CD14-positive monocyte (primary cell): ENCODE data around the gene HES3. TPM values are rescaled to one million over a fixed set of nuclear protein-coding genes. Genes with fewer than 3 reads are reported as not detected.

Source experiments
- DNase-seq, 3 donors: peaks; one replicate each; pipeline ENCODE4 v3.0.0-alpha.2; 2011 to 2022
- H2AFZ ChIP-seq: 2 replicates; pipeline ENCODE4 v1.6.0; 2012; ENCODE audit warnings: mild to moderate bottlenecking, low read depth, low read length, inconsistent platforms; ENCODE audit not compliant: insufficient read depth, poor library complexity, severe bottlenecking
- H3K27ac ChIP-seq, 2 donors: 1 replicate in 1 of 2; 2 replicates in 1 of 2; pipeline ENCODE4 v1.5.1; 2012 to 2013; ENCODE audit warnings: low read length in 2 of 2, control low read depth in 1 of 2, inconsistent platforms in 1 of 2, low read depth in 1 of 2, mild to moderate bottlenecking in 1 of 2
- H3K27me3 ChIP-seq, 2 donors: one replicate each; pipeline versions ENCODE4 v1.6.0 to v1.6.1; 2011 to 2013; ENCODE audit warnings: low read length in 2 of 2; ENCODE audit not compliant: control insufficient read depth in 2 of 2, insufficient read depth in 2 of 2
- H3K36me3 ChIP-seq, 2 donors: replicated peaks in 1 of 2; 1 replicate in 1 of 2; 2 replicates in 1 of 2; pipeline versions ENCODE4 v1.5.1 to v1.6.1; 2012 to 2013; ENCODE audit warnings: low read length in 2 of 2, control low read depth in 1 of 2, inconsistent platforms in 1 of 2, mild to moderate bottlenecking in 1 of 2; ENCODE audit not compliant: insufficient read depth in 2 of 2, control insufficient read depth in 1 of 2
- H3K4me1 ChIP-seq, 2 donors: 1 replicate in 1 of 2; 2 replicates in 1 of 2; pipeline versions ENCODE4 v1.5.1 to v1.6.1; 2012 to 2013; ENCODE audit warnings: low read length in 2 of 2, control low read depth in 1 of 2, inconsistent platforms in 1 of 2, mild to moderate bottlenecking in 1 of 2, moderate library complexity in 1 of 2; ENCODE audit not compliant: insufficient read depth in 2 of 2, control insufficient read depth in 1 of 2
- H3K4me2 ChIP-seq: replicated peaks from 2 replicates; pipeline ENCODE3; 2012; ENCODE audit warnings: low read length, moderate library complexity, mild to moderate bottlenecking; ENCODE audit not compliant: poor library complexity, severe bottlenecking; ENCODE audit errors: extremely low read depth
- H3K4me3 ChIP-seq, 3 experiments: fragments of 200-600 bp in 1 of 3; sonication (generic) in 1 of 3; replicated peaks in 1 of 3; 1 replicate in 2 of 3; 2 replicates in 1 of 3; pipeline ENCODE4 v1.5.1; 2011 to 2013; ENCODE audit warnings: low read length in 3 of 3, mild to moderate bottlenecking in 3 of 3, control low read depth in 2 of 3, low read depth in 2 of 3, inconsistent platforms in 1 of 3, moderate library complexity in 1 of 3
- H3K79me2 ChIP-seq: 2 replicates; pipeline ENCODE4 v1.6.0; 2012; ENCODE audit warnings: mild to moderate bottlenecking, control low read depth, inconsistent platforms, low read length, moderate library complexity; ENCODE audit not compliant: insufficient read depth
- H3K9ac ChIP-seq: 2 replicates; pipeline ENCODE4 v1.6.0; 2017; ENCODE audit warnings: low read length, mild to moderate bottlenecking; ENCODE audit not compliant: insufficient read depth, poor library complexity, severe bottlenecking
- H3K9me3 ChIP-seq, 2 donors: replicated peaks in 1 of 2; 1 replicate in 1 of 2; 2 replicates in 1 of 2; pipeline versions ENCODE4 v1.5.1 to v1.6.1; 2012 to 2013; ENCODE audit warnings: low read length in 2 of 2, control low read depth in 1 of 2; ENCODE audit not compliant: control insufficient read depth in 1 of 2, insufficient read depth in 1 of 2
- H4K20me1 ChIP-seq: 2 replicates; pipeline ENCODE4 v1.6.0; 2012; ENCODE audit warnings: mild to moderate bottlenecking, low read length, control low read depth, moderate library complexity; ENCODE audit not compliant: insufficient read depth
- H3K27ac Mint-ChIP-seq, 7 donors: one replicate each; pipeline ENCODE4 v1.8.0; 2020; ENCODE audit warnings: mild to moderate bottlenecking in 7 of 7, mixed read lengths in 7 of 7, moderate library complexity in 6 of 7, inconsistent platforms in 2 of 7
- H3K27me3 Mint-ChIP-seq, 3 donors: one replicate each; pipeline ENCODE4 v1.8.0; 2021 to 2022; ENCODE audit warnings: low read depth in 3 of 3, mild to moderate bottlenecking in 3 of 3, mixed read lengths in 3 of 3, moderate library complexity in 3 of 3, inconsistent platforms in 1 of 3
- H3K36me3 Mint-ChIP-seq, 2 donors: one replicate each; pipeline ENCODE4 v1.8.0; 2020; ENCODE audit warnings: mixed read lengths in 2 of 2, inconsistent platforms in 1 of 2, mild to moderate bottlenecking in 1 of 2
- H3K4me1 Mint-ChIP-seq: one replicate; pipeline ENCODE4 v1.8.0; 2020; ENCODE audit warnings: mild to moderate bottlenecking, mixed read lengths
- H3K4me3 Mint-ChIP-seq, 2 donors: one replicate each; pipeline ENCODE4 v1.8.0; 2020; ENCODE audit warnings: mild to moderate bottlenecking in 2 of 2, mixed read lengths in 2 of 2, moderate library complexity in 1 of 2
- H3K9me3 Mint-ChIP-seq, 7 donors: one replicate each; pipeline ENCODE4 v1.8.0; 2020 to 2022; ENCODE audit warnings: mixed read lengths in 7 of 7, mild to moderate bottlenecking in 6 of 7, moderate library complexity in 6 of 7, inconsistent platforms in 2 of 7
- WGBS: methylation state at CpG from one replicate; pipeline ENCODE4 v1.1.5; 2013; ENCODE audit warnings: missing lambda C conversion rate; ENCODE audit not compliant: insufficient coverage; 5-methylcytosine and 5-hydroxymethylcytosine counted together
- intact Hi-C, 2 donors: fragments of 100-400 bp; cut with micrococcal nuclease; formaldehyde crosslinking; loops; one replicate each; pipeline versions ENCODE4 v1.15.0 to v1.15.1; 2023
- polyA plus RNA-seq, 3 donors: library from polyadenylated mRNA; depleted of rRNA in 1 of 3; unstranded in 2 of 3; stranded (reverse) in 1 of 3; fragments of 300-500 nt in 2 of 3; fragments of >200 nt in 1 of 3; fragmentation: Illumina TruSeq in 2 of 3; gene quantifications; 1 replicate in 2 of 3; 2 replicates in 1 of 3; pipeline ENCODE4 v1.2.3, GENCODE V29; 2012 to 2021
- TF ChIP-seq, protein P1 (sequence below): fragments of 200-600 bp; IDR thresholded peaks from one replicate; pipeline ENCODE4 v1.8.0; 2022; ENCODE audit warnings: antibody characterized with exemption, mild to moderate bottlenecking

The HES3 gene
- polyA plus RNA-seq, 3 donors, result not detected

GRCh38 chr1:6286266-6286665 lies 42.3 kb downstream of the HES3 start:
- TF ChIP-seq, protein P1, sequence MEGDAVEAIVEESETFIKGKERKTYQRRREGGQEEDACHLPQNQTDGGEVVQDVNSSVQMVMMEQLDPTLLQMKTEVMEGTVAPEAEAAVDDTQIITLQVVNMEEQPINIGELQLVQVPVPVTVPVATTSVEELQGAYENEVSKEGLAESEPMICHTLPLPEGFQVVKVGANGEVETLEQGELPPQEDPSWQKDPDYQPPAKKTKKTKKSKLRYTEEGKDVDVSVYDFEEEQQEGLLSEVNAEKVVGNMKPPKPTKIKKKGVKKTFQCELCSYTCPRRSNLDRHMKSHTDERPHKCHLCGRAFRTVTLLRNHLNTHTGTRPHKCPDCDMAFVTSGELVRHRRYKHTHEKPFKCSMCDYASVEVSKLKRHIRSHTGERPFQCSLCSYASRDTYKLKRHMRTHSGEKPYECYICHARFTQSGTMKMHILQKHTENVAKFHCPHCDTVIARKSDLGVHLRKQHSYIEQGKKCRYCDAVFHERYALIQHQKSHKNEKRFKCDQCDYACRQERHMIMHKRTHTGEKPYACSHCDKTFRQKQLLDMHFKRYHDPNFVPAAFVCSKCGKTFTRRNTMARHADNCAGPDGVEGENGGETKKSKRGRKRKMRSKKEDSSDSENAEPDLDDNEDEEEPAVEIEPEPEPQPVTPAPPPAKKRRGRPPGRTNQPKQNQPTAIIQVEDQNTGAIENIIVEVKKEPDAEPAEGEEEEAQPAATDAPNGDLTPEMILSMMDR, result no peak
- Mint-ChIP-seq H3K27ac (peak overlapping the region in 1 of 7 donors; percentile 36), H3K9me3 (peaks cover 0 to 3% (median 0%) of the 10 kb centered on the region in 7 donors), H3K4me1 (peaks cover 3% of the 10 kb centered on the region), H3K36me3 (no peaks in the 10 kb centered on the region), H3K4me3 (no peak overlapping the region), H3K27me3 (peaks cover 0 to 2% (median 0%) of the 10 kb centered on the region in 3 donors)
- H3K27me3 ChIP-seq, result no peaks in the 10 kb centered on the region
- intact Hi-C loops, result no loop called here
- no peak overlapping the region for H3K4me3 ChIP-seq
- no peak for DNase-seq
- H3K4me1 ChIP-seq, result no peaks in the 10 kb centered on the region
- no peaks in the 10 kb centered on the region for H3K36me3 ChIP-seq
- no peak overlapping the region for H3K4me2 ChIP-seq
- H3K9me3 ChIP-seq, result no peaks in the 10 kb centered on the region
- no peaks in the 10 kb centered on the region for H3K79me2 ChIP-seq
- no peak overlapping the region for H2AFZ ChIP-seq
- no peaks in the 10 kb centered on the region for H4K20me1 ChIP-seq
- H3K9ac ChIP-seq, result no peak overlapping the region
- 97% methylated on average over 5 of the region's 8 CpGs for WGBS
- no peak overlapping the region for H3K27ac ChIP-seq

DNA sequence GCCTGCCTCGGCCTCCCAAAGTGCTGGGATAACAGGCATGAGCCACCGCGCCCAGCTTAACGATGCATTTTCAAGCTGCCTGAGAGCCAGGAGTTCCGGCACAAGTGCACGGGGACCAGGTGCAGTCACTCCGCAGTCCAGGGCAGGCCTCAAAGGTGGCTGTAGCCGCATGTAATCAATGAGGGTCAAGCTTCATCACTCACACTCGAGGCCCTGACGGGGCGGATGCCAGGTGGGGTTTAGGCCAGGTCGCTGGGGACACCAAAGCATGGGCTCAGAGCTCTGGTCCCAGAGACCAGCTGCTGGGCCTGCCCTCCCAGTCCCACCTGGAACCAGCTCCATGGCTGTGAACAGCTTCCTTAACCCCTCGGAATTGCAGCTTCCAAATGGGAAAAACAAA lies 43.0 kb downstream of the HES3 start:
- H3K4me2 ChIP-seq, result no peak overlapping the region
- H3K9ac ChIP-seq, result no peak overlapping the region
- WGBS, result over 99% methylated on average over 12 of the region's 13 CpGs
- no peaks in the 10 kb centered on the region for H3K4me1 ChIP-seq
- H3K27ac ChIP-seq, result no peak overlapping the region
- Mint-ChIP-seq H3K4me3 (no peak overlapping the region), H3K36me3 (no peaks in the 10 kb centered on the region), H3K9me3 (peaks cover 0 to 3% (median 0%) of the 10 kb centered on the region in 7 donors), H3K27ac (no peak overlapping the region), H3K4me1 (peaks cover 3% of the 10 kb centered on the region), H3K27me3 (peaks cover 0 to 2% (median 0%) of the 10 kb centered on the region in 3 donors)
- no peaks in the 10 kb centered on the region for H3K79me2 ChIP-seq
- TF ChIP-seq, protein P1, result no peak
- H3K4me3 ChIP-seq, result no peak overlapping the region
- intact Hi-C loops, result no loop called here
- no peak for DNase-seq
- no peaks in the 10 kb centered on the region for H3K36me3 ChIP-seq
- no peaks in the 10 kb centered on the region for H3K9me3 ChIP-seq
- no peak overlapping the region for H2AFZ ChIP-seq
- H4K20me1 ChIP-seq, result no peaks in the 10 kb centered on the region
- no peaks in the 10 kb centered on the region for H3K27me3 ChIP-seq
